Brain microvascular endothelial cell (primary cell): Measurements from ENCODE around the gene FAXC.

ENCODE experiments used
- DNase-seq: peaks from one replicate; pipeline ENCODE4 v3.0.0-alpha.2; 2020
- H3K27ac ChIP-seq: fragments of 250-450 bp; sonication (Bioruptor Pico); 2 replicates; pipeline ENCODE4 v1.5.1; 2020; ENCODE audit warnings: mild to moderate bottlenecking, moderate library complexity
- H3K27me3 ChIP-seq: fragments of 250-450 bp; sonication (Bioruptor Pico); replicated peaks from 2 replicates; pipeline ENCODE4 v1.5.1; 2020; ENCODE audit warnings: mild to moderate bottlenecking
- H3K36me3 ChIP-seq: fragments of 250-450 bp; sonication (Bioruptor Pico); replicated peaks from 2 replicates; pipeline ENCODE4 v1.5.1; 2020; ENCODE audit warnings: mild to moderate bottlenecking
- H3K4me3 ChIP-seq: 2 replicates; pipeline ENCODE4 v1.5.1; 2011; ENCODE audit warnings: low read depth, mild to moderate bottlenecking, control low read depth, low read length, moderate library complexity
- in situ Hi-C: cut with HindIII; loops from 2 replicates; pipeline ENCODE4 v1.10.0; 2017; ENCODE audit warnings: low sequenced_read_pairs, low pct_ligation_motif_present
- TF ChIP-seq, protein P1 (sequence below): IDR thresholded peaks from 2 replicates; pipeline ENCODE4 v1.5.1; 2011; ENCODE audit warnings: low read depth, mild to moderate bottlenecking, moderate library complexity, low read length, control low read depth, inconsistent platforms; ENCODE audit errors: missing control alignments

FAXC gene

DNA sequence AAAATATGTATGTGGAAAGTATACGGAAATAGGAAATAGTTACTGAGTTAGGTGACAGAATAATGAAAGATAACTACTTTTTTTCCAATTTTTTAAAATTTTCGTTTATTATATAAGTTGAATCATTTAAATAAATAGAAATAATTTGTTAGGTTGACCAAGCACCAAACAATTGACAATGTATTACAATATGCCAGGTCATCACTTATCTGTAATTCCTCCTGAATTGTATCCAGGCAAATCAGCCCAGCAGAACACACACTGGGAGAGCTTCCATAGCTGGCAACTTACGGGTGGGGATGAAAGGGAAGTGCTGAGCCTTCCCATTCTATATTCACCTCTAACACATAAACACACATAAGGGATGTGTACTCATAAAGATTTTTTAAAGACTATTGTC lies 40.7 kb downstream of the FAXC start:
- no peak for DNase-seq
- in situ Hi-C loops: no loop called here
- H3K27ac ChIP-seq: no peak overlapping the region
- H3K4me3 ChIP-seq: no peak overlapping the region
- TF ChIP-seq, protein P1, sequence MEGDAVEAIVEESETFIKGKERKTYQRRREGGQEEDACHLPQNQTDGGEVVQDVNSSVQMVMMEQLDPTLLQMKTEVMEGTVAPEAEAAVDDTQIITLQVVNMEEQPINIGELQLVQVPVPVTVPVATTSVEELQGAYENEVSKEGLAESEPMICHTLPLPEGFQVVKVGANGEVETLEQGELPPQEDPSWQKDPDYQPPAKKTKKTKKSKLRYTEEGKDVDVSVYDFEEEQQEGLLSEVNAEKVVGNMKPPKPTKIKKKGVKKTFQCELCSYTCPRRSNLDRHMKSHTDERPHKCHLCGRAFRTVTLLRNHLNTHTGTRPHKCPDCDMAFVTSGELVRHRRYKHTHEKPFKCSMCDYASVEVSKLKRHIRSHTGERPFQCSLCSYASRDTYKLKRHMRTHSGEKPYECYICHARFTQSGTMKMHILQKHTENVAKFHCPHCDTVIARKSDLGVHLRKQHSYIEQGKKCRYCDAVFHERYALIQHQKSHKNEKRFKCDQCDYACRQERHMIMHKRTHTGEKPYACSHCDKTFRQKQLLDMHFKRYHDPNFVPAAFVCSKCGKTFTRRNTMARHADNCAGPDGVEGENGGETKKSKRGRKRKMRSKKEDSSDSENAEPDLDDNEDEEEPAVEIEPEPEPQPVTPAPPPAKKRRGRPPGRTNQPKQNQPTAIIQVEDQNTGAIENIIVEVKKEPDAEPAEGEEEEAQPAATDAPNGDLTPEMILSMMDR: no peak
- no peaks in the 10 kb centered on the region for H3K36me3 ChIP-seq
- H3K27me3 ChIP-seq: no peaks in the 10 kb centered on the region

DNA sequence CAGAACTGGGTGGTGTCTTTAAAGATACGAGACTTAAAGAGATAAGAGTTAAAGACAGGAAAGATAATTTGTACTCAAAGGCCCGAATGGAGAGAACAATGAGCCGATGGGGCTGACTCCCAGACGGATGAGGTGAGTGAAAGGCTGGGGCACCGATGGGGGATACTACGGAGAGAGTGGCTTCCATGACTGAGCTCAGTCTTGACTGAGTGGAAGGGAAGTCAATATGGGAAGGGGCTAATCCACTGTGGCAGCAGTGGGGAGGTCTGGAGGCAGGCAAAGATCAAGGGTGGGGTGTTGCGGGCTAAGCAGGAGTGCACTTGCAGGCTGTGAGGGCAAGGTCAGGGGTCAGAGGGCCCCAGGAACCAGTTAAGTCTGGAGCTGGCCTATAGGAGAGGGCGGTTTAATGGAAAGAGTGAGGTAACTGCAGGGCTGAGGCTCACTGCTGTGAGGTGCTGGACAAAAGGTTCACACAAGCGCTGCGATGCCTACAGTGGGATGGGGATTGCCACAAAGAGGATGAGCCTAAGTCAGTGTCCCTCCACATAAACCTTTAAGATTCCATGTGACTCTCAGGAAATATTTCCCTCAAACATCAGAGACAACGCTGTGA lies 42.1 kb downstream of the FAXC start:
- no peaks in the 10 kb centered on the region for H3K27me3 ChIP-seq
- H3K27ac ChIP-seq: no peak overlapping the region
- H3K4me3 ChIP-seq: no peak overlapping the region
- H3K36me3 ChIP-seq: no peaks in the 10 kb centered on the region
- no peak for DNase-seq
- in situ Hi-C loops: no loop called here
- TF ChIP-seq, protein P1: no peak

DNA sequence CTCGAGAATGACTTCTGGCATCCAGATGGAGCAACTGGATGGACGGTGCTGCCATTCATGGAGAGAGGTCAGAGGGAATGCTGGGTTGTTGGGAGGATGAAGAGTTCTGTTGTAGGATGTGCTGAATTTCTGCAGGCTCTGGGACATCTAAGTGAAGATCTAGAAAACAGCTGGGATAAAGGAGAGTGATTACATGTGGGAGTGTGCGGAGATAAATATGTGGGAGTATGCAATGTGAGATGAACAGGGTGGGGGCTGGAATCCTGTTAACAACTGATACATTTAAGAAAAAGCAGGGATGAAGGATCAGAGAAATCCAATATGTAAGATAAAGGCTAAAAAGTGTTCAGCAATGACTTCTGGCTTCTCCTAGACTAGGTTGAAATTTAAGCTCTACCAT lies 43.1 kb downstream of the FAXC start:
- H3K27ac ChIP-seq: no peak overlapping the region
- no peak for DNase-seq
- TF ChIP-seq, protein P1: no peak
- no peak overlapping the region for H3K4me3 ChIP-seq
- H3K27me3 ChIP-seq: no peaks in the 10 kb centered on the region
- in situ Hi-C loops: no loop called here
- no peaks in the 10 kb centered on the region for H3K36me3 ChIP-seq

DNA sequence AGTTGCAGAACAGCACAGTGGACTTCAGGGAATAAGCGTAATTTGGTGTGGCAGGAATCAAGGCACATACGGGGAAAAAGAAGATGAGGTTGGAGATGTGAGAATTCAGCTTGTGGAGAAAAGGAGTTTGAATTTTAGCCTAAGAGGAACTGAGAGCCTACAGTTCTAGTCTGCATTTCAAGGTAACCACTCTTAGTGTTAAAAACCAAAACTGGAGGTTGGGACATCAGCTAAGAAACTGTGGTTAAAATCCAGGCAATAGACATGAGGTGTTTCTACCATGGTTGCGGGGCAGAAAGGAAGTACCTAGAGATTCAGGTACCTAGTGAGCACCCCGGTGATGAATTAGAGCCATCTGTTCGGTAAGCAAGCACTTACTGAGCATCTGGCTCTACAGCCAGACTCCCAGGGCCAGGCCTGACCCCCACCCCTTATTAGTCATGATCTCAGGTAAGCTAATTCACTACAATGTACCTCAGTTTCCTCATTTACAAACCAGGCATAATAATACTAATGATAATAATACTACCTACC lies 44.4 kb downstream of the FAXC start:
- TF ChIP-seq, protein P1: no peak
- no peaks in the 10 kb centered on the region for H3K36me3 ChIP-seq
- DNase-seq: no peak
- H3K27ac ChIP-seq: no peak overlapping the region
- in situ Hi-C loops: no loop called here
- no peaks in the 10 kb centered on the region for H3K27me3 ChIP-seq
- H3K4me3 ChIP-seq: no peak overlapping the region

DNA sequence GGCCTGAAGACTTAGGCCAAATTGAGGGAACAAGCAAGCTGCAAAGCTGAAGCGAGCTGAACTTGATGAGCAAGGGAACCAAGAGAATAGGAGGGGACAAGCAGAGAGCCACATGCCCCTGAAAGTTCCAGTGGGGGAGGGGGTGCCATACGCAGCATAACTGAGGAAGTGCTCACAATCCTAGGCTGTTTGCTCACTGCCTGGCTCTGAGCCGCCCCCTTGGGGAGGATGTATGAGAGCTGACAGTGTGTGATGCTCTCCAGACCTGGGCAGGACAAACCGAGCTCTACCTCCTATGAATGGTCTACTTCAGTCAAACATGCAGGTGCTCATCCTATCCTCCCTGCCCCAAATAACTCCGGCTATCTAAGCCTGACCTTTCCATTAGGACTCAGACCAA lies 52.1 kb downstream of the FAXC start:
- in situ Hi-C loops: no loop called here
- H3K27ac ChIP-seq: no peak overlapping the region
- no peaks in the 10 kb centered on the region for H3K27me3 ChIP-seq
- H3K36me3 ChIP-seq: no peaks in the 10 kb centered on the region
- TF ChIP-seq, protein P1: no peak
- DNase-seq: no peak
- H3K4me3 ChIP-seq: no peak overlapping the region

DNA sequence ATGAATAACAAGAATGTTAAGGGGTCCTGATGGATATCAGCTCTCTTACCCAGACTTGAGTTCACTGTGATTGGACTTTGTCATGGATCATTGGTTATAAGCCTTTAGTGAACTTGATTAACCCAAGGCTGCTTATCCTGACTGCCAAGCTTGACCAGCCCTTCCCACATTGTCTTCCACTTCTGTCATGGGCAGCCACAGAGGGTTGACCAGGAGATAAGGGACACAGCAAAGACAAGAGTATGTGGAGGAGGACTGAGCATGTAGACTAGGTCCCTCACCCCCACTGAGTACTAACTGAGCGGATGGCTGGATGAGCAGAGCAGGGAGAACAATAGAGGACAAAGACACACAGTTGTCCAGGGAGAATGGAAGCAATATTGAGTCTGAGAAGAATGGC lies 52.5 kb downstream of the FAXC start:
- TF ChIP-seq, protein P1: no peak
- no peak overlapping the region for H3K27ac ChIP-seq
- H3K36me3 ChIP-seq: no peaks in the 10 kb centered on the region
- in situ Hi-C loops: no loop called here
- DNase-seq: no peak
- no peaks in the 10 kb centered on the region for H3K27me3 ChIP-seq
- H3K4me3 ChIP-seq: no peak overlapping the region
